Measurements from ENCODE around the gene SOX8.

The SOX8 gene

GRCh38 chr16:989354-989814 is 7.8 kb downstream of the SOX8 start:
- no peak for DNase-seq

GRCh38 chr16:990516-991291 is 9.1 kb downstream of the SOX8 start:
- DNase-seq, result no peak

DNA sequence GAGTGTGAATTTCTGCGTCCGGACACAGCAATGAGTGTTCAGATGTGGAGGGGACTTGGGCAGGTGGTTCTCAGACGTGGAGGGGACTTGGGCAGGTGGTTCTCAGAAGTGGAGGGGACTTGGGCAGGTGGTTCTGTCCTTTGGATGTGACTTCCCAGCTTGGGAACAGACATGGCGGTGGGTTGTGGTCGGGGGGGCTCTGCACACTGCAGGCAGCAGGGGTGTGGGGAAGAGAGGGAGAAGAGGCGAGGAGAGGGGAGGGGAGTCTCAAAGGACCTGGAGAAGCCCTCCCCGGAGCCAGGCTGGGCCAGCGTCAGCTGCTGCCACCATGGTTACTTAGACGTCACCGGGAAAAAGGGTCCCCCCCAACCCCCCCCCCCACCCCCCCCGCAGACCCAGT is 9.8 kb downstream of the SOX8 start:
- no peak for DNase-seq

DNA sequence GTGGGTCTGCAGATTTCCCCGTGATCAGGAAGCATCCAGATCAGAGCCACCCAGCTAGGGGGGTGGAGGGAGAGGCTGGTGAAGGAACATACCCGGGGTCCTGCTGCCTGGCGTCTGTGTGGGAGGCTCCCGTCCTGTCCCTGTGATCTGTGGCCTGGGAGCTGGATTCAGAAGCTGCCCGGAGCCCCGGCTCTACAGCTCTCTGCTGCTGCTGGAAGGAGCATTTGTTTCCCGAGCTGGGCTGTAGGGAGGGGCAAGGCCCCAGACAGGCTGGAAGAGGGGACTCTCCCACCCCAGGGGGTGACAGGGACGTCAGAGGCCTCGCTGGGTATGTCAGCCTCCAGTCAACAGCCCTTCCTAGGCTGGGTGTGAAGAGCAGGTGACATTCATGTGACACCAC is 10.2 kb downstream of the SOX8 start:
- DNase-seq, result no peak

DNA sequence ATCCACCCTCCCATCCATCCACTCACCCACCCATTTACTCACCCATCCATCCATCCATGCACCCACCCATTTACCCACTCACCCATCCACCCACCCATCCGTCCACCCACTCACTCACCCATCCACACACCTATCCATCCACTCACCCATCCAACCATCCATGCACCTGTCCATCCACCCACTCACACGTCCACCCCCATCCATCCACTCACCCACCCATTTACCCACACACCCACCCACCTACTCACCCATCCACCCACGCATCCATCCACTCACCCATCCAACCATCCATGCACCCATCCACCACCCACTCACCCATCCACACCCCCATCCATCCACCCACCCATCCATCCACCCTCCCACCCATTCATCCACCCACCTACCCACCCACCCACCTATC is 12.2 kb downstream of the SOX8 start:
- no peak for DNase-seq

GRCh38 chr16:995087-995486 is 13.5 kb downstream of the SOX8 start:
- no peak for DNase-seq

DNA sequence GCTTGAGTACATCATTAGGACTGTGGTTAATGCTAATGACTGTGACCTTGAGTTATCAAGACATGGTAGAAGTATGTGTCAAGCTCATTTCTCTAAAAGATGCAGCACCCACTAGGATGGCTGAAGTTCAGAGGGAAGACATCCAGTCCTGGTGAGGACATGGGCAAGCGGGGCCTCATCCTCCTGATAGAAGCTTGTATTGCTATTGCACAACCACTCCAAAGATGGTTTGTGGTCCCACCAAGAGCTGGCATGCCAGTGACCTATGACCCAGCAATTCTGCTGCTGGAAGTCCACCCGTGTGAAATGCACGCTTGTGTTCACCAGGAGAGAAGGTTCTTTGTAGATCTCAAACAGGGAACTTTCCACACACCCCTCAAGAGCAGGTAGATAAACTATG is 14.2 kb downstream of the SOX8 start:
- DNase-seq, result no peak

- DNase-seq, result no peak
Observed at GRCh38 chr16:996681-997080, 15.1 kb downstream of the SOX8 start.

- DNase-seq, result no peak
Observed at GRCh38 chr16:997440-998051, 16.0 kb downstream of the SOX8 start.

DNA sequence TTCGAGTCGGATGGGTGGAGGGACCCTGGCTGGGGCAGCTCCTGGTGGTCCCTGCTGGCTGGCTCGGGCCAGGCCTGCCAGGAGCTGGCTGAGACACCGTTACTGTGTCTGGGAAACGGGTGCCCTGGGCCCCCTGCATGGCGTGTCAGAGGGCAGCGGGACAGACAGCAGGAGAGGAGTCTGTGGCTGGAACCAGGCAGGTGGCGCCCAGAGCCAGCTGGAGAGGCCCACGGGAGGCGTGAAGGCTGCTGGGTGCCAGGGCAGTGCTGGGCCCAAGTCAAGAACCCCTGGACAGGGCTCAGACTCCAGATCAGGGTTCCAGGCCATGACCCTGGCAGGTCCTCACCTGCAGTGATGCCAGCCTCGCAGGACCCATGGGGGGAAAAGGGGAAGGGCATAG is 16.6 kb downstream of the SOX8 start:
- DNase-seq, result no peak

GRCh38 chr16:998615-999014 is 17.0 kb downstream of the SOX8 start:
- DNase-seq, result no peak

DNA sequence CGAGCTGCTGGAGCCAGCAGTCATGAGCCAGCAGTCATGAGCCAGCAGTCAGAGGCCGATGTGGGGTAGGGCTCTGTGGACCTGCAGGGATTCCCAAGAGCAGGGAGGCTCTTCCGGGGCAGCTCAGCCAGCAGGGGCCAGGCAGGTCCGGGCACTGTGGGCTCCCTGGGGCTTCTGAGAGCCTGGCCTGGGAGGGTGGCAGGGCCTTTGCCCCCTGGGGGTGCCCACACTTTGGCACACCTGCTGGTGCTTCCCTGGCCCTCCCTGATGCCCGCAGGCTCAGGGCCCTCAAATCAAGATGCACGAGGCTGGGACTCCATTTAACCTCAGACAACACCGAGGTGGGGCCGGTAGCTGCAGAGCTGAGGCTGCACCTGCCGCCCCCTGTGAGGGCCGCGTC is 18.1 kb downstream of the SOX8 start:
- no peak for DNase-seq

GRCh38 chr16:1000608-1001007 is 19.0 kb downstream of the SOX8 start:
- DNase-seq, result no peak

- no peak for DNase-seq
Observed at GRCh38 chr16:1001096-1001495, 19.5 kb downstream of the SOX8 start.

GRCh38 chr16:1002399-1003166 is 21.0 kb downstream of the SOX8 start:
- no peak for DNase-seq

- DNase-seq, result no peak
Observed at GRCh38 chr16:1003391-1004347, 22.1 kb downstream of the SOX8 start.

DNA sequence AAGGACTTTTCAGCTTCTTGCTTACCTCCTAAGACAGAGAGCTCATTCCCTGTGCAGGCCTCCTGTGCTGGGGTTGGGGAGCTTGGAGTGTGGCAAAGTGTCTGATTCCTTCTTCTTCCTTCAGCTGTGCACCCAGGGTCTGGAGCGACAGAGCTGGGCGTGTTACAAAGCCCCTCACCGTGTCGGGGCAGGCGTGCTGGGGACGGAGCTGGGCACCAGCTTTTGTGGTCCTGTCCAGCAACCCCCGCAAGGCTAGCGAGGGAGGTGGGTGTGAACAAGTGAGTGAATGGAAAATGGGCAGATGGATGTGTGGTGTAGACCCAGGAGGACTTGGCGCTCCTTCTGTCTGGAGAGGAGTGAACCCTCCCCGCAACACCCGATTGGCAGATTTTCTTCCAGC is 23.7 kb downstream of the SOX8 start:
- no peak for DNase-seq

DNA sequence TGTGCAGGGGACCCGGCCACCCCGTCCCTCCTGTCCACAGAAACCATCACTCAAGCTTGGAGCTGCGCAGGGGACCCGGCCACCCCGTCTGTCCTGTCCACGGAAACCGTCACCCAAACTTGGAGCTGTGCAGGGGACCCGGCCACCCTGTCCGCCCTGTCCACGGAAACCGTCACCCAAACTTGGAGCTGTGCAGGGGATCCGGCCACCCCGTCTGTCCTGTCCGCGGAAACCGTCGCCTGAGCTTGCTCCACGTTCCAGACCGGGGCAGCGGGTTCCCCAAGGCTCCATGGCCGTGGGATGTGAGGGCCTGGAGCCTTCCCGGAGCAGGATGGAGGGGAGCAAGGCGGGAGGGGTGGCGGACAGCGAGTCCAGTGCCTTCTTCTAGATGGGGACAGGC is 25.2 kb downstream of the SOX8 start:
- no peak for DNase-seq

DNA sequence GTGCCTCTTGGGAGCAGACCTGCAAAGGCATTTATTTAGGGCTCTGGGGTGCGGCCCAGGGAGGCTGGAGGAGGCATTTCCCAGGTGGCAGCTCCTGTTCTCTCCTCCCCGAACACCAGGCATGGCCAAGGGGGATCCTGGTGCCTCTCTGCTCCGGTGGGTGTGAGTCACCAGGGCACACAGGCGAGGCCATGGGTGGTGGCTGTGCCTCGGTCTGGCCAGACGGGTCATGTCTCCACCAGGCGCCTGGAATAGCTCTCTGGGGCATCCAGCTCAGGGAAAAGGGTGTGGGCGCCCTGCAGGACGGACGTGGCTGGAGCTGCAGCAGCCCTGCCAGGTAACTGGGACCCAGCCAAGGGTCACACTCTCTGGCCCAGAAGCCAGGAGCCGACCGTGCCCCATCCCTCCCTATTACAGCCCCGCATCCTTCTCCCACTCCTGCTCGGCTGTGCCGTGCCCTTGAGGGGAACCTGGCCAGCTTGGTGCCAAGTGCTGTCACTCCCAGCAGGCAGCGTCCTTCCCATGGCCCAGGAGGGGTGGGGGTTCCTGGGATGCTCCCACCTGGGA is 25.8 kb downstream of the SOX8 start:
- no peak for DNase-seq

DNA sequence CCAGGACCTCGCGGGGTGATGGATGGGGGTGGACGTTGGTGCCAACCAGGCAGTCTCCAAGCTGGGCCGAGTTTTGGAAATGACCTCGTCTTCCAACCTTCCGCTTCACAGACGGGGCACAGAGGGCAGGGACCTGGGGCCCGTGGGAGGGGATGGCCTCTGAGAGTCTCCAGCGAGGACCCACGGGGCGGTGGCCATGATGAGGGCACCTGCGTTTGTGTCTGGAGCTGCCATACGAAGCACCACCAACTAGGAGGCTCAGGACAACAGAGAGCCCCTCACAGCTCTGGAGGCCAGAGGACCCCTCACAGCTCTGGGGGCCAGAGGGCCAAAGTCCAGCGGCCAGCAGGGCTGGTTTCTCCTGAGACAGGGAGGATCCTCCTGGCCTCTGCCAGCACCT is 26.5 kb downstream of the SOX8 start:
- DNase-seq, result no peak

- DNase-seq, result no peak
Observed at GRCh38 chr16:1009358-1010150, 28.0 kb downstream of the SOX8 start.

DNA sequence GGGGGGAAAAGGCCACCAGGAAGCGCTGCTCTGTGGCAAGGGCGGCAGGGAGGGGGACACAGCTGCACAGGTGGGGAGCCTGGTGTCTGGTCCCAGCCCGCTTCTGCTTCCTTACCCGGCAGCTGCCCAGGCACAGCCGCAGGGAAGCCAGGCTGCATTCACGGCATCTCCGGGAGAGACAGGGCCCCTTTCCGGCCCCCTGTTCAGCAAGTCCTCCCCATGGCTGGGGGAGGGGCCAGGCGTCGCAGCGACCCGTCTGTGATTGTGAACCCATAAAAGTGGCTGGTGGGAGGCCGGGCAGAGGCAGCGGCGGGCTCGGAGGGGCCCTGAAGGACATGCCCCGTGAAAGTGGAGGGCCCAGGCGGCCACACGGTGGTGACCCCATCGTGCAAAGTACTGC is 28.7 kb downstream of the SOX8 start:
- no peak for DNase-seq

All from hematopoietic multipotent progenitor cell treated with erythropoietin and hydrocortisone succinate and interleukin-3 and kit ligand, for 8 days (in vitro differentiated cells).